GM23248 (cell line): Measurements from ENCODE around the gene GOLT1A.

Experiments used
- EZH2 ChIP-seq: fragments of 200-600 bp; sonication (generic); IDR thresholded peaks from 2 replicates; pipeline ENCODE4 v1.6.1; 2018; ENCODE audit warnings: antibody characterized with exemption, mild to moderate bottlenecking; ENCODE audit not compliant: insufficient read depth, poor library complexity, severe bottlenecking
- EZH2phosphoT487 ChIP-seq: fragments of 200-600 bp; sonication (generic); IDR thresholded peaks from 2 replicates; pipeline ENCODE4 v1.6.1; 2018; ENCODE audit warnings: antibody characterized with exemption, moderate library complexity, mild to moderate bottlenecking, low read depth; ENCODE audit not compliant: insufficient read depth

DNA sequence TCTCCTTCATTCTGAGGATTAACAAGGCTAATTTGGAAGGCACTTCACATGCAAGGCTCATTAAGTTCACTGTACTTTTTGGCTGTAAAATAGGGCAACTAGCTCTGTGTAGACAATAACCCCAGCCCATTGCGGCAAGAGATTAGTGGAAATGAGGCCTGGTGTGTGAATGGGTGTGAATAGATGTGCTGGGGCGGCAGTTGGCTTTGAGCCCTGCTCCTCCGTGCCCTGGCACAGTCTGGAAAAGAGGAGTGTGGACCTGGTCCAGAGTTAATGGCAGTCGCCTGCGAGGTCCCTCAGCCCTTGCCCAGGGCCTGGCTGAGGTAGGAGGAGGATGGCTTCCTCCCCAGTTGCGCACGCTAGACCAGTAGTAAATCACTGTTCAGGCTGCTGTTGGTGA is 22.3 kb downstream of the GOLT1A start:
- no peak for TF ChIP-seq EZH2
- TF ChIP-seq EZH2phosphoT487: no peak
